Hippocampal formation (tissue), 2 donors: Measurements from ENCODE around the gene CCDC3.
"Not testable (repeated sequence)": the region's sequence is repeated elsewhere in the genome, so short reads cannot be mapped to it uniquely, and the experiment has no call there.

ENCODE experiments used
- DNase-seq, 2 donors: peaks; one replicate each; lab custom pipeline; 2025; lab: John Stamatoyannopoulos, UW

Gene CCDC3

DNA sequence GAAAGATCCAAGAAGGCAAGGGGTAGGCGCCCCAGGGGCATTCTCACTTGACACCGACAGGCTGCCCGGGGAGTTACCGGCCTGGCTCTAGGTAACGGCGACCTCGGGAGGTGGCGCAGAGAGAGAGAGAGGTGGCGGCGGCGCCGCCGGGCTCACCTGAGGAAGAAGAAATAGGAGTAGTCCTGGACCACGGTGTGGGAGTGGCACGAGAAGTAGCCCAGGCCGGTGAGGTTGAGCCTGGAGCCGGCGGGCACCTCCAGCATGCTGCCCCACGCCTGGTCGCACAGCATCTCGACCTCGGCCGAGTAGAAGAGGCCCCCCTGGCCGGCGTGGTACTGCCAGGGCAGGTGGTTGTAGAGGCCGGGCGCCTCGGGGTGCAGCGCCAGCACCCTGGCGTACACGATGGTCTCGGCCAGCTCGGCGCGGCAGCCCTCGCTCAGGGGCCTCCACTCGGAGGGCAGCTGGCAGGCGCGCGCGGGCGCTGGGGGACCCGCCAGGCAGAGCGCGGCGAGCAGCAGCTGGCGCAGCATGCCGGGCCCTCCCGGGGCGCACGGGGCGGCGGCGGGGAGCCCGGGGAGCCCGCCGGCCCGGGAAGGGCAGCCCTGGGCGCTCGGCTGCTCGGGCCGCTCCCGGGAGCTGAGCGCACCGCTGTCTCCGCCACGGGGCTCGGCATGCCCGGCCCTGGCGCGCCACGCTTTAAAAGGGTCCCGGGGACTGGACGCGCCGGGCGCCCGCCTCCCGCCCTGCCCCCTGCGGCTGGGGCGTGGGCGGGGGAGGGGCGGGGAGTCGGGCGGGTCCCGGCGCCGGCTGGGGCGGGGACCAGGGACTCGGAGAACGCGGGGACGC lies at the start of gene CCDC3:
Gene CCDC3, minus strand, starts transcription at position 673 of the 846 bp plus-strand sequence. Its CDS starts 143 bp downstream, at position 530.
- DNase-seq: no peak

- DNase-seq: no peak
Observed at GRCh38 chr10:13051126-13051694, 49.7 kb upstream of the CCDC3 start.

GRCh38 chr10:13049774-13050420 lies 48.4 kb upstream of the CCDC3 start:
- no peak for DNase-seq

- DNase-seq: no peak
Observed at GRCh38 chr10:13048762-13049161, 47.2 kb upstream of the CCDC3 start.

DNA sequence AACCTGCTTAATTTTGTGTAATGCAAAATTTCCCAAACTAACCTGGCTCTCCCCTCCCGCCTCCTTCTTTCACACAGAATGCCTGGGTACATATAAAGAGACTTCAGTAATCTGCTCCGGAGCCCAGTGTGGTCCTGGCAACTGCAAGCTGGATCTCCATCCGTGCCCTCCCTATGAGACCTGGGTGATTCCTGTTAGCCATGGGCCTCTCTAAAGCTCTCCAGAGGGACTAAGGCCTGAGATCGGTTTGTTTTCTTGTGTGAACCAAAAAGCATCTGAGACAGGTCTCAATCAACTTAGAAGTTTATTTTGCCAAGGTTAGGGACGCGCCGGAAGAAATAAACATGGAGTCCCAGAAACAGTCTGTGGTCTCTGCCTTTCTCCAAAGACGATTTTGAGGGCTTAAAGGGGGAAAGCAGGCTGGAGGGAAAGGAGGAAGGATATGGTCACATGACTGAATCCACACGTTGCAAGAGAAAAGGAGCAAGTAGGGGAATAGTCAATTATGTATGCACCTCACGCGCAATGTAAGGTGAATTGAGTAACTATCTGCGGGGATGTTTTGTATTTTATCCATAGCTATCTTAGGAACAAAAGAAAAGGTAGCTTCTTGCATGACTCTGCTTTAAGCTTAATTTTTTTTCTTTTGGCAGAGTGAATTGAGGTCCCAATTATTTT lies 46.2 kb upstream of the CCDC3 start:
- DNase-seq: no peak

DNA sequence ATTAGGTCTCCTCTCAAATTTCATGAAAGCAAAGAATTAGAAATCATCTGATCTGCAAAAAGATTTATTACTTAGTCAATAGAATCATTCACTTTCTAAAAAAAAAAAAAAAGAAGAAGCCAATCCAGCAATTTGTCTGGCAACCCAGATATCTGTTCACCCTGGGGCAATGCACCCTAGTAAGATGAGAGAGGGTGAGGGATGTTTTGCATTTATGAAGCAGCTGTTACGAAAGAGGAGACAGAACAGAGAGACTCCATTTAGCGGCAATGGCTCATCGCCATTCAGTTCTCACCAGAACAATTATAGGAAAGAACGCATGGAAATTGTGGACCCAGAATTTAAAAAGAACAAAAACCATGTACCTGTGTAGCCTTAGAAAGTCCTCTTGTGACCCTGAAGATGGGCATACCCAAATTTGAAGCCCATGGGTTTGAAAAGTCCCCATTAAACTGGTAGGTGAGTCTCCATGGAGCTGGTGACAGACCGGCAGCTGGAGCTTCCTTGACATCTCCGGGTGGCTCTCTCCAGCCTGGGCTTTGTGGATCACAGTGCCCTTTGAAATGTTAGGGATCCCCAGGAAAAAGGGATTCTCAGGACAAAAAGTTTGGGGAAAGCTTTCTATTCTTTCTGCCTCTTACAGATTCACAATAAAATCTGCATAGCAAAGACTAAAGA lies 45.5 kb upstream of the CCDC3 start:
- no peak for DNase-seq

- DNase-seq: no peak
Observed at GRCh38 chr10:13043520-13043919, 42.0 kb upstream of the CCDC3 start.

GRCh38 chr10:13039761-13040160 lies 38.2 kb upstream of the CCDC3 start:
- no peak for DNase-seq

DNA sequence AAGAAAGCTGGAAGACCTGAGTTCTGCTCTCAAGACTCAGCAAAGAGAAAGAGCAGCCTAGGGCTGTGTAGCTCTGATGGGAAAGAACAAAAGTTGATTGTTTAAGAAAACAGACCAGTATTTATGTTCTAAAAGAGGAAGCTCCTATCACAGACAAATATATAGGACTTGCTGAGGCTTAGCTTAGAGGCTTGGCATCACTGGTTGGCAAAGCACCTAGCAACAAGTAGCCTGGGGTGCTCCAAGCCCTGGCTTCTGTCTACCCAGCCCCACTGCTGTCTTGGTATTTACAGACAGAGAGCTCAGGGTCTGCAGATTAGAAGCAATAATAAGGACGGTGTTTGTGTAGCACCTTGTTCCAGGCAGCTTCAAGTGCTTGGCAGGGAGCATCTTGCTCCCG lies 36.9 kb upstream of the CCDC3 start:
- no peak for DNase-seq

- DNase-seq: no peak
Observed at GRCh38 chr10:13037832-13038231, 36.3 kb upstream of the CCDC3 start.

DNA sequence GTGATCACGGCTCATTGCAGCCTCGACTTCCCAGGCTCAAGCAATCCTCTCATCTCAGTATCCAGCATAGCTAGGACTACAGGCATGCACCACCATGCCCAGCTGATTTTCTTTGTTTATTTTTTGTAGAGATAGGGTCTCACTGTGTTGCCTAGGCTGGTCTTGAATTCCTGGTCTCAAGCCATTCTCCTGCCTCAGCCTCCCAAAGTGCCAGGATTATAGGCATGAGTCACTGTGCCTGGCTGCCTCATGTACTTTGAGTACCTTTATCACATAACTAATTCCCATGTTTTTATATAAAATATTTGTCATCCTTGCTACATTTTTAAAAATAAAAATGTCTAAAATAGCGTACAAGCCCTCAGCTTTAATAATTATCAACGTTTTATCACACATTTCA lies 35.3 kb upstream of the CCDC3 start:
- DNase-seq: no peak

- DNase-seq: not testable (repeated sequence)
Observed at GRCh38 chr10:13035731-13036130, 34.2 kb upstream of the CCDC3 start.

- DNase-seq: no peak
Observed at GRCh38 chr10:13026873-13027272, 25.4 kb upstream of the CCDC3 start.

GRCh38 chr10:13023754-13024153 lies 22.2 kb upstream of the CCDC3 start:
- no peak for DNase-seq

DNA sequence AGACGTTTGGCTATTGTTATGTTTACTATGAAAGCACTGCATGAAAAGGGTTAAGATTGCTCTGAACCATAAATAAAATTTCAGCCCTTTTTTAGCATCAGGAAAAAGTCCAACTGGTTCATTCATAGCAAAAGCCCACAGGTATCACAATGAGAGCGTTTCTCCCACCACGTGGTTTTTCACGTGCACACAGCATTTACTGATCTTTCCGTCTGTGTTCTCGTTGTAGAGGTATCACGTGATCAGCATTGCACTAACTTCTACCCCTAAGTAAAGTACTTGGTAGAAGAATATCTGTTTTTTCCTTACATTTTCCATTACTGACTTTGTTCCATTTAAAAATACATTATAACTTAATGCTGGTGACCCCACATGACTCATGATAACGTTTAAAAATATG lies 17.8 kb upstream of the CCDC3 start:
- no peak for DNase-seq

DNA sequence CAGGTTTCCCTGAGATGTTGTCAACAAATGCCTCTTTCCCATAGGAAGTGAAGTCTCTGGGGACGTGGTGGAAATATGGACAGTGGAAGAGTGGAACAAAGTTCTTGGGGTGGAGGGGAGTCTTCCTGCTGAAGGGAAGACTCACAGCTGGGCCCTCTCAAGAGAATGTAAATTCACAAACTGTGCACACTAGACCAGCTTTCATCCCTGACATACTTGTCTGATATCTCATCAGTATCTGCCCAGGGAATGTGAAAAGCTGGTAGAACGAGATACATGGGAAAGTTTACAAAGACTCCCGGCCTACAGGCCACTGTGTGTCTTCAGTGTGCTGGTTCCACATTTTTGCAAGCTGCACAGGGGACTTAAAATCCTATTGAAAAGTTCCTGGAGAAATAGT lies 16.7 kb upstream of the CCDC3 start:
- DNase-seq: no peak

DNA sequence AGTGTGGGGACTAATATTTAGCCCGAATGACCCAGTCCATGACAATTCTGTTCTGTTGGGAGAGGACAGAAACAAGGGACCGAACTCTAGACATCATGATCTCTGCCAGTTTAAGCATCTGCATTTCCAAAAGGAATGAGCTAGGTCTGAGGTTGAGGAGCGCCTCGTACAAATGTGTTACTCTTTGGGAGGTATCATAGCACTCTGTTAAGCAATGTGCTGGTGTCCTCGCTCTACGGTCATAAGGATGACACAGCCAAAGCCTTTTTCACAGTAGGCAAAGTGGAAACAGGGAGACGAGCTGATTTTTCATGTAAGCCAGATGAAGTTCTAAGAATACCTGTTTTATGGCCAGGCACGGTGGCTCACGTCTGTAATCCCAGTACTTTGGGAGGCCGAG lies 15.4 kb upstream of the CCDC3 start:
- no peak for DNase-seq

GRCh38 chr10:13016426-13016825 lies 14.9 kb upstream of the CCDC3 start:
- no peak for DNase-seq

DNA sequence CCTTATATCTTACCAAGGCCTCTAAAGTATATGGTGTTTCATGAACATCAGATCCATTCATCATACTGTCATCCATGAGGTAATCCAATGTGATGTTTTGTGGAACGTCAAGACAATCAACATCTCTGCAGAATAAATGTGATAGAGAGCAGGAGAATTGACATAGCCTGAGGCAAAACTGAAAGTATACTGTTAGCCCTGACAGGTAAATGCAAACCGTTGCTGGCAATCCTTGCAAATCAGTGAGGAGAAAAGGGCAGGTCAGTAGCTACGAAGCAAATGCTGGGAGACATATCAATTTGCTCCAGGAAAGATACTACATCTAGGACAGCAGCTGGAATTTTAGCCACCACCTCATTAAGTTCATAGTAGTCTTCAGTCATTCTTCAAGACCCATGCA lies 4.5 kb upstream of the CCDC3 start:
- DNase-seq: no peak

DNA sequence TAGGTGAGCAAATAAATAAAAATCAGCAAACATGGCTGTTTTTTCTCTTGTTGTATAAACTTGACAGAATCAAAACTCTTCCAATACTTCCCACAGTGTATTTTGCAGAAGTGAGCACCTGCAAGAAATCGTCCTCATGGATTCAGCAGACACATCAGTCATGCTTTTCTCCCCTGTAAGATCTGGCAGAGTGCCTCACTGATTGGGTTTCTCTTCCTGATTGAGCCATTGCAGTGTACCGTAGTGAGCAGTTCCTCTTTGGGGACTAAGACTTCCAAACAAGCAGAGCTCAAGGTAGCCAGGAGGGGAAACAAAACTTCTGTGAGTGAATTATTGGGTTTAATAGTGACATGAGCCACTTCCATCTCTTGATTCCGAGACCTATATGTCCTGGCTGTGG lies 2.2 kb upstream of the CCDC3 start:
- DNase-seq: no peak

GRCh38 chr10:13003004-13003403 lies 1.5 kb upstream of the CCDC3 start:
- no peak for DNase-seq

DNA sequence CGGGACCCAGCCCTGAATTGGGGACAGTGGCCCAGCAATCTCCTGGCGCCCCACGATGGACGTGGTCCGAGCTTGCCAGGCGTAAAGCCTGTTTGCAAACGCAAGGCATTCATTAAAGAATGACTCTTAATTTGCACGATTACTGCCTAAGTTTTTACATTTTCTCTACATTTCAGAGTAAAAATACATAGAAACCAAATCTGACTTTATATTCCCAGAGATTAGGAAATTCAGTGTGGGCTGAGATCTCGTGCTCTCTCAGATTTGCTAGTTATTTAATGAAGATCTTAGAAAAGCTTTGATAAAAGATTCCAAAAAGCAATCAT lies 337 bp upstream of the CCDC3 start:
- DNase-seq: no peak
